Neutrophil (primary cell): ENCODE measurements around the gene ZNF737.
"Not testable (repeated sequence)": the region's sequence is repeated elsewhere in the genome, so short reads cannot be mapped to it uniquely, and the experiment has no call there.

Source experiments
- H3K27ac ChIP-seq: fragments of 200-600 bp; sonication (generic); 2 replicates; pipeline ENCODE4 v1.5.1; 2016; ENCODE audit warnings: mild to moderate bottlenecking, moderate library complexity
- H3K27me3 ChIP-seq: fragments of 200-600 bp; sonication (generic); 2 replicates; pipeline ENCODE4 v1.6.0; 2016; ENCODE audit warnings: mild to moderate bottlenecking
- H3K36me3 ChIP-seq: fragments of 200-600 bp; sonication (generic); 2 replicates; pipeline ENCODE4 v1.5.1; 2017
- H3K4me1 ChIP-seq, 2 experiments: fragments of 200-600 bp in 1 of 2; sonication (generic) in 1 of 2; 1 replicate in 1 of 2; 2 replicates in 1 of 2; pipeline versions ENCODE4 v1.5.1 to v1.6.1; 2013 to 2016; ENCODE audit warnings: low read depth in 1 of 2, low read length in 1 of 2, mild to moderate bottlenecking in 1 of 2, moderate library complexity in 1 of 2; ENCODE audit not compliant: control insufficient read depth in 1 of 2, insufficient read depth in 1 of 2
- H3K4me3 ChIP-seq, 2 experiments: fragments of 200-600 bp in 1 of 2; sonication (generic) in 1 of 2; 1 replicate in 1 of 2; 2 replicates in 1 of 2; pipeline ENCODE4 v1.5.1; 2013 to 2016; ENCODE audit warnings: low read depth in 1 of 2, low read length in 1 of 2, mild to moderate bottlenecking in 1 of 2, moderate library complexity in 1 of 2
- H3K9me3 ChIP-seq: fragments of 200-600 bp; sonication (generic); 2 replicates; pipeline ENCODE4 v1.5.1; 2016
- TF ChIP-seq, protein P1 (sequence below): fragments of 200-600 bp; sonication (generic); IDR thresholded peaks from 2 replicates; pipeline ENCODE4 v1.5.1; 2016; ENCODE audit warnings: antibody characterized with exemption

Gene ZNF737

GRCh38 chr19:20565321-20566018 is at the start of gene ZNF737:
ZNF737 (minus strand) TSS chr19:20565781; CDS start chr19:20565640, 141 bp downstream.
- Histone ChIP-seq H3K9me3 (peaks cover 8% of the 10 kb centered on the region), H3K4me1 (peaks cover 4 to 5% of the 10 kb centered on the region in 2 experiments), H3K36me3 (no peaks in the 10 kb centered on the region), H3K27me3 (no peaks in the 10 kb centered on the region), H3K4me3 (peak within 1 kb of the TSS; percentile 64 to 72), H3K27ac (peak within 1 kb of the TSS; percentile 71)
- TF ChIP-seq, protein P1, sequence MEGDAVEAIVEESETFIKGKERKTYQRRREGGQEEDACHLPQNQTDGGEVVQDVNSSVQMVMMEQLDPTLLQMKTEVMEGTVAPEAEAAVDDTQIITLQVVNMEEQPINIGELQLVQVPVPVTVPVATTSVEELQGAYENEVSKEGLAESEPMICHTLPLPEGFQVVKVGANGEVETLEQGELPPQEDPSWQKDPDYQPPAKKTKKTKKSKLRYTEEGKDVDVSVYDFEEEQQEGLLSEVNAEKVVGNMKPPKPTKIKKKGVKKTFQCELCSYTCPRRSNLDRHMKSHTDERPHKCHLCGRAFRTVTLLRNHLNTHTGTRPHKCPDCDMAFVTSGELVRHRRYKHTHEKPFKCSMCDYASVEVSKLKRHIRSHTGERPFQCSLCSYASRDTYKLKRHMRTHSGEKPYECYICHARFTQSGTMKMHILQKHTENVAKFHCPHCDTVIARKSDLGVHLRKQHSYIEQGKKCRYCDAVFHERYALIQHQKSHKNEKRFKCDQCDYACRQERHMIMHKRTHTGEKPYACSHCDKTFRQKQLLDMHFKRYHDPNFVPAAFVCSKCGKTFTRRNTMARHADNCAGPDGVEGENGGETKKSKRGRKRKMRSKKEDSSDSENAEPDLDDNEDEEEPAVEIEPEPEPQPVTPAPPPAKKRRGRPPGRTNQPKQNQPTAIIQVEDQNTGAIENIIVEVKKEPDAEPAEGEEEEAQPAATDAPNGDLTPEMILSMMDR = no peak

- H3K4me1 ChIP-seq, H3K36me3 ChIP-seq, H3K27ac ChIP-seq, H3K27me3 ChIP-seq, H3K4me3 ChIP-seq: not testable (repeated sequence)
- peaks cover 14% of the 10 kb centered on the region for H3K9me3 ChIP-seq
Measured at GRCh38 chr19:20614971-20615370, 49.4 kb upstream of the ZNF737 start.

DNA sequence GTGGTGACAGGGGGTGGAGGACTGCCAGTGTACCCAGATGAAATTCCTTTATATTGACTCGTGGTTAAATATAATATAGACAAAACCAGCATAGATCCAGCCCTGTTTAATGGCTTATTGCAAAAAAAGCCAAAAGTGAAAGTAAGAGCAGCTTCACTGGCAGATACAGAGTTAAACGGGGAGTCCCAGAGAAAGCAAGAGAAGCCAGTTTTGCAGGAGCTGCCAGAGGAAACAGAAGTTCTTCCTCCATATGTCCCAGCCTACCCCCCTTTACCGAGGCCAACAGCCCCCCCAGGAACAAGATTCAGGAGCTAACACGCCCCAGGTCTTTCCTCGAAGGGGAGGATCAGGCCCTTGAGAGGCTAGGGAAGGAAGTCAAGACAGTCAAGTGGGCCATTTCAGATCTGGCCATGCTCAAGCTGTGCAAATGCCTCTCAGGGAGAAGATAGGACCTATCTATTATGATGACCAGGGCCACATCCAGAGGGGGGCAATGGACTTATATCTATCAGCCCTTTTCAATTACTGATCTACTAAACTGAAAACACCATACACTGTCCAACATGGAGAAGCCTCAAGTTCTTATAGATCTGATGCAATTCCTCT is 47.2 kb upstream of the ZNF737 start:
- no peak overlapping the region for H3K4me3 ChIP-seq
- TF ChIP-seq, protein P1 = no peak

GRCh38 chr19:20611866-20612265 is 46.3 kb upstream of the ZNF737 start:
- no peak overlapping the region for H3K27ac ChIP-seq
- peaks cover 17% of the 10 kb centered on the region for H3K9me3 ChIP-seq
- H3K4me1 ChIP-seq = no peaks in the 10 kb centered on the region
- no peak overlapping the region for H3K4me3 ChIP-seq
- TF ChIP-seq, protein P1 = no peak
- no peaks in the 10 kb centered on the region for H3K36me3 ChIP-seq
- no peaks in the 10 kb centered on the region for H3K27me3 ChIP-seq

More for the DNA sequence above, 47.2 kb upstream of the ZNF737 start:
- no peak overlapping the region for H3K27ac ChIP-seq
- H3K4me1 ChIP-seq = no peaks in the 10 kb centered on the region
- no peaks in the 10 kb centered on the region for H3K27me3 ChIP-seq
- H3K9me3 ChIP-seq = peaks cover 17% of the 10 kb centered on the region
- no peaks in the 10 kb centered on the region for H3K36me3 ChIP-seq

DNA sequence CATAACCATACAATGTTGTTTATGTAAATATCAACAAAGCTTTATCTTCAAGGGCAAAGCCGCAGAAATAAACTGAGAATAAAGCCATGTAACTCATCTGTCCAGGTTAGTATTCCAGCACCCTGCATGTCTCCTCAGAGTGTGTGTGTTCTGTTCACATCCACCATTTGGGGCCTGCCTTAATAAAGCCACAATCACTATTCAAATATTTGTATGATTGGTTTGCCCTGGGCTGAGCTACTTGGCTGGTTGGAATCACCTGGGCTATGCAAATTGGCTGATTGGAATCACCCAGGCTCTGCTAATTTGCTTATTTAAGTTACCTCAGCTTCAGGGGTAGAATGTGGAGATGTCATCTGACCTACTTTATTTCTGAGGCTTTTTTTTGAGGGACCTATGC is 42.4 kb upstream of the ZNF737 start:
- H3K27ac ChIP-seq = no peak overlapping the region
- no peaks in the 10 kb centered on the region for H3K27me3 ChIP-seq
- H3K36me3 ChIP-seq = no peaks in the 10 kb centered on the region
- H3K9me3 ChIP-seq = peaks cover 20% of the 10 kb centered on the region
- TF ChIP-seq, protein P1 = no peak
- H3K4me1 ChIP-seq = no peaks in the 10 kb centered on the region
- H3K4me3 ChIP-seq = no peak overlapping the region

DNA sequence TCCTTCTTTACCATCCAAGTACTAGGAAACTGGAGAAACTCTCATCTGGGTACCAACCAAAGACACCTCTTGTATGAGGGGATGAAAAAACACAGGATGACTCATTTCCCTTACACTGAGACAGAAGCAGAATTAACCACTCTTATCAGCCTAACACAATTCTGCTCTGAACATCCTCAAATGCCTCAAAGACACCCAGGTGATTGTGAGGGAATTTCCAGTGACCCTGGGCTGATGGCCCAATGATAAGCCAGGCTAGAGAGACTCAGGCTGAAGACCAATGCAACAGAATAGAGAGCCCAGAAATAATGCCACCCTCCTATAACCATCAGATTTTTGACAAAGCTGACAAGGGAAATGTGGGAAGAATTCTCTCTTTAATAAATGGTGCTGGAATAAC is 7.0 kb downstream of the ZNF737 start:
- H3K27me3 ChIP-seq = no peaks in the 10 kb centered on the region
- H3K27ac ChIP-seq = no peak overlapping the region
- H3K9me3 ChIP-seq = peaks cover 25% of the 10 kb centered on the region
- no peak overlapping the region for H3K4me3 ChIP-seq
- TF ChIP-seq, protein P1 = no peak
- no peaks in the 10 kb centered on the region for H3K4me1 ChIP-seq
- H3K36me3 ChIP-seq = no peaks in the 10 kb centered on the region
